ENCODE measurements around the gene AFF3.

DNA sequence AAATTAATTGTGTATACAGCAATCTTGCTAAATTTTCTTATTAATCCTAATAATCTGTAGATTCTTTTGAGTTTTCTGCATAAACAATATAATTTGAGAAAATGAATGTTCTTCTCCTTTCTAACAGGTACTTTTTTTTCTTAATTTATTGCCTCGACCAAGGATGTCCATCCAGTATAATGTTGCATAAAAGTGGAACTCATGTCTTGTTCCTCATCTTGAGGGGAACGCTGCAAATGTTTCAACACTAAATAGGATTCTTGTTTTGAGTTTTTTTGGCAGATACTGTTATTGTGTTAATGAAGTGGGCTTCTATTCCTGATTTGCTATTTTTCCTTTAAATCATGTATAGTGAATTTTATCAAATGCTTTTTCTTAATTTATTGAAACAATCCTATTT, 408.2 kb downstream of the AFF3 start:
- no peak for TF ChIP-seq EZH2 (IDR thresholded peaks at IDR 0.05; ENCODE audit: low read depth)
- TF ChIP-seq, protein P1, sequence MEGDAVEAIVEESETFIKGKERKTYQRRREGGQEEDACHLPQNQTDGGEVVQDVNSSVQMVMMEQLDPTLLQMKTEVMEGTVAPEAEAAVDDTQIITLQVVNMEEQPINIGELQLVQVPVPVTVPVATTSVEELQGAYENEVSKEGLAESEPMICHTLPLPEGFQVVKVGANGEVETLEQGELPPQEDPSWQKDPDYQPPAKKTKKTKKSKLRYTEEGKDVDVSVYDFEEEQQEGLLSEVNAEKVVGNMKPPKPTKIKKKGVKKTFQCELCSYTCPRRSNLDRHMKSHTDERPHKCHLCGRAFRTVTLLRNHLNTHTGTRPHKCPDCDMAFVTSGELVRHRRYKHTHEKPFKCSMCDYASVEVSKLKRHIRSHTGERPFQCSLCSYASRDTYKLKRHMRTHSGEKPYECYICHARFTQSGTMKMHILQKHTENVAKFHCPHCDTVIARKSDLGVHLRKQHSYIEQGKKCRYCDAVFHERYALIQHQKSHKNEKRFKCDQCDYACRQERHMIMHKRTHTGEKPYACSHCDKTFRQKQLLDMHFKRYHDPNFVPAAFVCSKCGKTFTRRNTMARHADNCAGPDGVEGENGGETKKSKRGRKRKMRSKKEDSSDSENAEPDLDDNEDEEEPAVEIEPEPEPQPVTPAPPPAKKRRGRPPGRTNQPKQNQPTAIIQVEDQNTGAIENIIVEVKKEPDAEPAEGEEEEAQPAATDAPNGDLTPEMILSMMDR (conservative IDR thresholded peaks at IDR 0.05) = no peak

Measured in PC-9 (cell line).